Measurements from ENCODE around the gene HAUS8.

The HAUS8 gene, protein sequence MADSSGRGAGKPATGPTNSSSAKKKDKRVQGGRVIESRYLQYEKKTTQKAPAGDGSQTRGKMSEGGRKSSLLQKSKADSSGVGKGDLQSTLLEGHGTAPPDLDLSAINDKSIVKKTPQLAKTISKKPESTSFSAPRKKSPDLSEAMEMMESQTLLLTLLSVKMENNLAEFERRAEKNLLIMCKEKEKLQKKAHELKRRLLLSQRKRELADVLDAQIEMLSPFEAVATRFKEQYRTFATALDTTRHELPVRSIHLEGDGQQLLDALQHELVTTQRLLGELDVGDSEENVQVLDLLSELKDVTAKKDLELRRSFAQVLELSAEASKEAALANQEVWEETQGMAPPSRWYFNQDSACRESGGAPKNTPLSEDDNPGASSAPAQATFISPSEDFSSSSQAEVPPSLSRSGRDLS

DNA sequence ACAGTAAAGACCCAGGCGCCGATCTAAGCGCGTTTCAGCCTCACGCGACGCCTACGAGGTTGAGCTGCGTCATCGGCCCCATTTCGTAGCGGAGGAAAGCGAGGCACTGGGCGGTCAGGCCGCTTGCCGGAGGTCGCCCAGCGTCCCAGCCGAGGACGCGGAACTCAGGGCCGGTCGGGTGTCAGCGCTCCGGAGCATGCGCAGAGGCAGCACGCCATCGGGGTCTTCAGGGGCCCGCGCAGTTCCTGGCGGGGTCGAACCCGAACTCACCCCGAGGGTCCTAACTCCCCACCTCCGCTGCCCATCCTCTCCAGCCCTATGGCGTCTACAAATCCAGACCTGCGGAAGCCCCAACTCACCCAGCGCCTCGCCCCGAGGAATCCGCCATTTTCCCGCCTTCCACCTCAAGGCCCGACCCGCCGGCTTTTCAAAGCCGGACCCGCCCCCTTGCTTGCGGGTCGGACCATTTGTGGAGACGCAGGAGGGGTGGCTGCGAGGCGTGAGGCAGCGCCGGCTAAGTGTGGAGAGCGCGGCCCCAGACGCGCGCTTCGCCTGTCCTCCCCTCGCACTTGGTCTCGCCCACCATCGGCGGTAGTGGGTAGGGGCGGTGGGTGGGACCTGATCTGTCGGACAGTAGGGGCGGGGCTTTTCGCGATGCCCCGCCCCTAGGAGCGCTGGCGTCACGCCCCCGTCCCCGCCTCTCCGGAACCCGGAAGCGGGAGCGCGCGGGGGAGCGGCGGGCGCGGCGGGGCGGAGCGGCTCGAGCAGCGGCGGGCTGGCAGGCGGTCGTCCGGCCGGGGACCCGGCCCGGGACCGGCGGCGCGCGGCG lies at the start of gene HAUS8, which contains the start of gene MYO9B:
HAUS8 (minus strand) TSS at position 418 of the 829 bp plus-strand sequence; CDS start at position 388, 30 bp downstream.
MYO9B (plus strand) TSS at position 743 of the 829 bp plus-strand sequence. CDS start 25,941 bp downstream, outside the sequence.
- H3K9me3 ChIP-seq: no peaks in the 10 kb centered on the region
- peak within 1 kb of the TSS; percentile 99 for H3K4me3 ChIP-seq
- no peaks in the 10 kb centered on the region for H3K27me3 ChIP-seq (ENCODE audit: low read depth)
- H3K4me1 ChIP-seq: peaks cover 9% of the 10 kb centered on the region
- H3K36me3 ChIP-seq (replicated peaks): peaks cover 27% of the 10 kb centered on the region
- DNase-seq (ENCODE audit: low spot score in 2 of 2): peak; percentile 97 to 100
- in situ Hi-C loops (cut with MboI; ENCODE audit: low sequenced_read_pairs): no loop called here

DNA sequence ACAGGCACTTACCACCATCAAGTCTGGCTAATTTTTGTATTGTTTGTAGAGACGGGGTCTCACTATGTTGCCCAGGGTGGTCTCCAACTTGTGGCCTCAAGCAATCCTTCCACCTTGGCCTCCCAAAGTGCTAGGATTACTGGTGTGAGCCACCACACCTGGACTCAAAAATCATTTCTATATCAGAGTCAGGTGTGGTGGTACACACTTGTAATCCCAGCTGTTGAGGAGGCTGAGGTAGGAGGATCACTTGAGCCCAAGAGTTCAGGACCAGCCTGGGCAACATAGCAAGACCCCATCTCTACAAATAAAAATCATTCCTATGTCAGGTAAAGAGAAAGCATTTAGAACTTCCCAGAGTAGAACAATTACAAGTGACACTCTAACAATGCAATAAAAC lies 48.8 kb upstream of the HAUS8 start:
- no peaks in the 10 kb centered on the region; the same call in 1 of the 2 replicates for H3K36me3 ChIP-seq (replicated peaks)
- in situ Hi-C loops (cut with MboI; ENCODE audit: low sequenced_read_pairs): no loop called here
- no peak overlapping the region for H3K4me3 ChIP-seq
- no peaks in the 10 kb centered on the region for H3K27me3 ChIP-seq (ENCODE audit: low read depth)
- H3K4me1 ChIP-seq: no peaks in the 10 kb centered on the region
- no peak for DNase-seq (ENCODE audit: low spot score in 2 of 2)
- H3K9me3 ChIP-seq: no peaks in the 10 kb centered on the region

- in situ Hi-C loops (cut with MboI; ENCODE audit: low sequenced_read_pairs): no loop called here
- no peak overlapping the region for H3K4me3 ChIP-seq
- no peaks in the 10 kb centered on the region for H3K27me3 ChIP-seq (ENCODE audit: low read depth)
- no peaks in the 10 kb centered on the region for H3K9me3 ChIP-seq
- H3K4me1 ChIP-seq: no peaks in the 10 kb centered on the region
- no peak for DNase-seq (ENCODE audit: low spot score in 2 of 2)
- H3K36me3 ChIP-seq (replicated peaks): no peaks in the 10 kb centered on the region; the same call in 1 of the 2 replicates
Measured at GRCh38 chr19:17123041-17123440, 47.8 kb upstream of the HAUS8 start.

DNA sequence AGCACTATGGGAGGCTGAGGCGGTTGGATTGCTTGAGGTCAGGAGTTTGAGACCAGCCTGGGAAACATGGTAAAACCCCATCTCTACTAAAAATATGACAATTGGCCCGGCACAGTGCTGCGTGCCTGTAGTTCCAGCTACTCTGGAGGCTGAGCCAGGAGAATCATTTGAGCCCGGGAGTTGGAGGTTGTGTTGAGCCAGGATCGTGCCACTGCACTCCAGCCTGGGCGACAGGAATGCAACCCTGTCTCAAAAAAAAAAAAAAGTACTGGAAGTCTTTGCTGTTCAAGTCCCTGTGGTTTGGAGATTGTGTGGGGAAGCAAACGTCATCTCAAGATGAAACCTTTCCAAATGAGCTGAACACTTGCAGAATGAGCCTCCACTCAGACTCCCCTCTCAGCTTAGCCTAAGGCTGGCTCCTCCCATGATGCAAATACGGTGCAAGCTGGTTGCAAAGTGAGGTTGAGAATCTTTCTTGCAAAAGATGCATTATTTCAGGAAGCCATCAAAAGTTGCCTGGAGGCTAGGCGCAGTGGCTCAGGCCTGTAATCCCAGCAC lies 46.6 kb upstream of the HAUS8 start:
- in situ Hi-C loops (cut with MboI; ENCODE audit: low sequenced_read_pairs): no loop called here
- Histone ChIP-seq H3K9me3 (no peaks in the 10 kb centered on the region), H3K4me1 (no peaks in the 10 kb centered on the region), H3K27me3 (ENCODE audit: low read depth) (no peaks in the 10 kb centered on the region), H3K36me3 (replicated peaks) (no peaks in the 10 kb centered on the region; the same call in 1 of the 2 replicates), H3K4me3 (no peak overlapping the region)
- no peak for DNase-seq (ENCODE audit: low spot score in 2 of 2)

- no peaks in the 10 kb centered on the region for H3K9me3 ChIP-seq
- DNase-seq (ENCODE audit: low spot score in 2 of 2): no peak
- in situ Hi-C loops (cut with MboI; ENCODE audit: low sequenced_read_pairs): no loop called here
- no peak overlapping the region for H3K4me3 ChIP-seq
- H3K4me1 ChIP-seq: no peaks in the 10 kb centered on the region
- H3K27me3 ChIP-seq (ENCODE audit: low read depth): no peaks in the 10 kb centered on the region
- no peaks in the 10 kb centered on the region; the same call in 1 of the 2 replicates for H3K36me3 ChIP-seq (replicated peaks)
Measured at GRCh38 chr19:17118957-17119356, 43.7 kb upstream of the HAUS8 start.

- no peak for DNase-seq (ENCODE audit: low spot score in 2 of 2)
- H3K4me3 ChIP-seq: no peak overlapping the region
- H3K27me3 ChIP-seq (ENCODE audit: low read depth): no peaks in the 10 kb centered on the region
- H3K4me1 ChIP-seq: no peaks in the 10 kb centered on the region
- in situ Hi-C loops (cut with MboI; ENCODE audit: low sequenced_read_pairs): no loop called here
- no peaks in the 10 kb centered on the region; the same call in 1 of the 2 replicates for H3K36me3 ChIP-seq (replicated peaks)
- no peaks in the 10 kb centered on the region for H3K9me3 ChIP-seq
Measured at GRCh38 chr19:17116996-17117702, 41.9 kb upstream of the HAUS8 start.

GRCh38 chr19:17114414-17114831 lies 39.2 kb upstream of the HAUS8 start:
- in situ Hi-C loops (cut with MboI; ENCODE audit: low sequenced_read_pairs): no loop called here
- Histone ChIP-seq H3K27me3 (ENCODE audit: low read depth) (no peaks in the 10 kb centered on the region), H3K36me3 (replicated peaks) (no peaks in the 10 kb centered on the region), H3K4me3 (no peak overlapping the region), H3K9me3 (no peaks in the 10 kb centered on the region), H3K4me1 (no peaks in the 10 kb centered on the region)
- no peak for DNase-seq (ENCODE audit: low spot score in 2 of 2)

DNA sequence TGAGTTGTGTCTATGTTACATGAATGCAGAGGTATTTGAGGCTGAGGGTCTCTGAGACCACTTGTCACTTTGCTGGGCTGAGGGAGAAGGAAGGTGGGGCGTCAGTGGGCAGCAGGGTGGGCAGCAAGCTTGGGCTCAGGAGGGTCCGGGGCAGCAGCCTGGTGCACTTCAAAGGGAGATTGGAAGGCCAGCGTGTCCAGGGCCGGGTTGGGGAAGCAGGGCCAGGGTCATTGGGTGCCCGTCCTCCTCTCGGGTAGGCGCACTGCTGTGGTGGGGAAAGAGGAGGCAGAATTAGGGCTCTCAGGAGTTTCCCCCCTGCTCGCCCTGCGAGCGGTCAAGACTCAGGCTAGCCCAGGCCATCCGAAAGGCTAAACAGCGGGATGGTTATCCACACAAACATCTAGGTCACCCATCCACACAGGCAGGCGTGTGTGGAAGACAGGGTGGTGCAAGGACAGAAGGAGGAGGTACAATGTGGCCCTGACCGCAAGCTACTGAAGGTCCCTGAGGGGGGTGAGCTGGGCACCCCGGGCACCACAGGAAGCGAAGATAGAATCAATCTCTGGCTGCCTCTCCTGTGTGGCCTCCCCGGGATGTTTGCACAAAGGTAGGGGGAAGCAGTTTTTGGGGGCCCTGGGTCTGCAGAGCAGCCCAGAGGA lies 38.0 kb upstream of the HAUS8 start:
- in situ Hi-C loops (cut with MboI; ENCODE audit: low sequenced_read_pairs): no loop called here
- Histone ChIP-seq H3K36me3 (replicated peaks) (no peaks in the 10 kb centered on the region), H3K27me3 (ENCODE audit: low read depth) (no peaks in the 10 kb centered on the region), H3K4me3 (no peak overlapping the region), H3K9me3 (no peaks in the 10 kb centered on the region), H3K4me1 (no peaks in the 10 kb centered on the region)
- DNase-seq (ENCODE audit: low spot score in 2 of 2): no peak

DNA sequence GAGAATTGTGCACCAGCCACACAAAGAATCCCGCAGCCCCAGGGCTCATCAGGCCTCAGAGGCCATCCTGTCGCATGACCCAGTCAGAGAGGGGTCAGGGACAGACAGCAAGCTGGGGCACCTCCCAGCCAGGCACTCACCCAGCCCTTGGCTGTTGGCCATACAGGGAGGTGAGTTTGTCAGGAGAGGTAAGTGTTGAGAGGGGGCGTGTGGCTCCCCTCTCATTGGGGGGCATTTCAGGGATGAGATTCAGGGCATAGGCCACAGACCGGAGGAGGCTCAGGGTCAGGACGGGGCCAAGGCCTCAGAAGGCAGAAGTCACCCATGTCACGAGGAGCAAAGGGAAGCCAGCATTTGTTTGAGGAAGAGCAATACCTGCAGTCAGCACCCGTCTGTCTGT lies 37.4 kb upstream of the HAUS8 start:
- Histone ChIP-seq H3K27me3 (ENCODE audit: low read depth) (no peaks in the 10 kb centered on the region), H3K36me3 (replicated peaks) (no peaks in the 10 kb centered on the region), H3K9me3 (no peaks in the 10 kb centered on the region), H3K4me1 (no peaks in the 10 kb centered on the region), H3K4me3 (no peak overlapping the region)
- no peak for DNase-seq (ENCODE audit: low spot score in 2 of 2)
- in situ Hi-C loops (cut with MboI; ENCODE audit: low sequenced_read_pairs): no loop called here

- Histone ChIP-seq H3K36me3 (replicated peaks) (no peaks in the 10 kb centered on the region), H3K4me1 (no peaks in the 10 kb centered on the region), H3K9me3 (no peaks in the 10 kb centered on the region), H3K27me3 (ENCODE audit: low read depth) (no peaks in the 10 kb centered on the region), H3K4me3 (no peak overlapping the region)
- no peak for DNase-seq (ENCODE audit: low spot score in 2 of 2)
- in situ Hi-C loops (cut with MboI; ENCODE audit: low sequenced_read_pairs): no loop called here
Measured at GRCh38 chr19:17112271-17112670, 37.0 kb upstream of the HAUS8 start.

DNA sequence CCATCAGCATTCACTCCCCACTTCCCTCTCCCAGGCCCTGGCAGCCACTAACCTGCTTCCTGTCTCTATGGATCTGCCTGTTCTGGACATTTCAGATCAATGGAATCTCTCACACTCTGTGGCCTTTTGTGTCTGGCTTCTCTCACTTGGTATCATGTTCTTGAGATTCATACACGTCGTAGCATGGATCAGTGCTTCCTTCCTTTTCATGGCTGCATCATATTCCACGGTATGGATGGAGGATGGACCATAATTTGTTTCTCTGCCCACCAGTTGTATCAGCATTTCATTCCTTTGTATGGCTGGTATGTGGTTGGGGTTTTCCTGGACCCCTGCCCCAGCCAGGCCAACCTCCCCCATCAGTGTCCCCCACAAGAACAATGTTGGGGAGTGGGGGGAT lies 36.5 kb upstream of the HAUS8 start:
- in situ Hi-C loops (cut with MboI; ENCODE audit: low sequenced_read_pairs): no loop called here
- no peaks in the 10 kb centered on the region for H3K27me3 ChIP-seq (ENCODE audit: low read depth)
- H3K9me3 ChIP-seq: no peaks in the 10 kb centered on the region
- no peaks in the 10 kb centered on the region for H3K4me1 ChIP-seq
- H3K4me3 ChIP-seq: no peak overlapping the region
- no peaks in the 10 kb centered on the region; the same call in 1 of the 2 replicates for H3K36me3 ChIP-seq (replicated peaks)
- no peak for DNase-seq (ENCODE audit: low spot score in 2 of 2)

DNA sequence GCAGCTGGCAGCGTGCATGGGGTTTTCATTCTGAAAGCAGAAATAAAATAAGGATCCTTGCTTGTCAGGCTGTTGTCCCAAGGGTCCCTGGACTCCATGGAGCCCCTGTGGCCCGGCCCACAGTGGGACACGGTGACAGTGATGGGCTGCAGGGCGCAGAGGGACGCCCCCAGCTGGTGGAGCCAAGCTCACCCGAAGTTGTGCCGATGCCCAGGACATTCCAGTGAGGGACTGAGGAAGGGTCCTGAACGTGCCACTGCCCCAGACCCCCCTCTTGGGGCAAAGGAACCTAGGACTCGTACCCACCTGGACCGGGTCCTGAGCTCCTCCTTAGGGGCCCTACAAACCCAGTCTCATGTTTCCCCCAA lies 35.3 kb upstream of the HAUS8 start:
- DNase-seq (ENCODE audit: low spot score in 2 of 2): no peak
- no peaks in the 10 kb centered on the region for H3K4me1 ChIP-seq
- H3K4me3 ChIP-seq: no peak overlapping the region
- no peaks in the 10 kb centered on the region; the same call in 1 of the 2 replicates for H3K36me3 ChIP-seq (replicated peaks)
- no peaks in the 10 kb centered on the region for H3K9me3 ChIP-seq
- H3K27me3 ChIP-seq (ENCODE audit: low read depth): no peaks in the 10 kb centered on the region
- in situ Hi-C loops (cut with MboI; ENCODE audit: low sequenced_read_pairs): no loop called here

Data from HAP-1 (cell line).